Adrenal gland (tissue), 12 donors: ENCODE results near the gene HGF. TPM values are rescaled to one million over a fixed set of nuclear protein-coding genes. Genes with fewer than 3 reads are reported as not detected.

Source experiments
- DNase-seq, 7 donors: peaks; one replicate each; pipeline ENCODE4 v3.0.0-alpha.2; 2019 to 2020
- H3K27ac ChIP-seq, 5 donors: fragments of 200-600 bp; sonication (generic) in 4 of 5; 1 replicate in 3 of 5; 2 replicates in 2 of 5; pipeline versions ENCODE4 v1.5.1 to v1.8.0; 2016 to 2020; ENCODE audit warnings: mild to moderate bottlenecking in 1 of 5
- H3K27me3 ChIP-seq: fragments of 200-600 bp; 2 replicates; pipeline ENCODE4 v1.8.0; 2021
- H3K36me3 ChIP-seq, 2 donors: fragments of 200-600 bp; replicated peaks in 1 of 2; 1 replicate in 1 of 2; 2 replicates in 1 of 2; pipeline versions ENCODE4 v1.5.1 to v1.8.0; 2018 to 2022
- H3K4me1 ChIP-seq, 2 donors: fragments of 200-600 bp; replicated peaks in 1 of 2; 1 replicate in 1 of 2; 2 replicates in 1 of 2; pipeline versions ENCODE4 v1.5.1 to v1.8.0; 2018 to 2021
- H3K4me3 ChIP-seq, 4 donors: fragments of 200-600 bp; sonication (generic) in 3 of 4; one replicate each; pipeline ENCODE4 v1.5.1; 2016 to 2018
- H3K9me3 ChIP-seq, 3 donors: fragments of 200-600 bp; sonication (generic) in 1 of 3; replicated peaks in 1 of 3; 1 replicate in 2 of 3; 2 replicates in 1 of 3; pipeline versions ENCODE4 v1.5.1 to v1.8.0; 2016 to 2021
- POLR2A ChIP-seq, 2 donors: fragments of 450-650 bp; IDR thresholded peaks; one replicate each; pipeline ENCODE4 v1.6.1; 2017; ENCODE audit warnings: antibody characterized with exemption in 2 of 2, mild to moderate bottlenecking in 2 of 2, moderate library complexity in 1 of 2
- WGBS, 4 donors: extraction: QIAGEN DNeasy Blood & Tissue Kit in 2 of 4; methylation state at CpG; one replicate each; pipeline versions ENCODE4 v1.1.5 to v1.1.7; 2013 to 2017; 5-methylcytosine and 5-hydroxymethylcytosine counted together
- intact Hi-C, 2 donors: fragments of 100-400 bp; cut with DNase I; formaldehyde crosslinking; loops; one replicate each; pipeline versions ENCODE4 v1.14.1 to v1.15.0; 2022 to 2023
- polyA plus RNA-seq, 3 donors: library from polyadenylated mRNA; stranded (reverse); fragments of 200-250 nt in 2 of 3; fragments of 350-450 nt in 1 of 3; fragmentation: Illumina TruSeq in 1 of 3; extraction: RNeasy Lipid Tissue Mini Kit (QIAGEN cat#74804) in 1 of 3; gene quantifications; one replicate each; pipeline ENCODE4 v1.2.3, GENCODE V29; 2013 to 2014
- total RNA-seq, 9 donors: library from RNA; depleted of rRNA in 4 of 9; stranded (reverse); fragments of >200 nt in 4 of 9; fragments of 120-200 nt in 1 of 9; fragmentation: NEBNext Ultra II Directional in 1 of 9; extraction: Animal tissue kit (Norgen Biotek cat#: 25700) in 1 of 9; gene quantifications; one replicate each; pipeline versions ENCODE4 v1.1.0 to v1.2.4, GENCODE V29; 2013 to 2023
- TF ChIP-seq, protein P1 (sequence below), 6 experiments: fragments of 450-650 bp in 4 of 6; fragments of 200-600 bp in 2 of 6; sonication (generic) in 1 of 6; IDR thresholded peaks; 1 replicate in 5 of 6; 2 replicates in 1 of 6; pipeline versions ENCODE4 v1.5.1 to v1.8.0; 2016 to 2021; ENCODE audit warnings: antibody characterized with exemption in 6 of 6, mild to moderate bottlenecking in 2 of 6, moderate library complexity in 1 of 6
- donor health status: healthy with polysubstance abuse.
- donor health status: Bipolar disorder and iron deficiency.
- donor health status: DM: yes; HTN: yes; CAD: no.
- donor health status: DM: no; HTN: no; CAD: no.
- donor health status: DM: no; HTN: no; CAD: no.
- donor health status: DM: yes; HTN: yes; CAD: no.

The HGF gene
- total and polyA plus RNA-seq, 12 donors, result 3.7 to 157 (median 71.2) TPM

DNA sequence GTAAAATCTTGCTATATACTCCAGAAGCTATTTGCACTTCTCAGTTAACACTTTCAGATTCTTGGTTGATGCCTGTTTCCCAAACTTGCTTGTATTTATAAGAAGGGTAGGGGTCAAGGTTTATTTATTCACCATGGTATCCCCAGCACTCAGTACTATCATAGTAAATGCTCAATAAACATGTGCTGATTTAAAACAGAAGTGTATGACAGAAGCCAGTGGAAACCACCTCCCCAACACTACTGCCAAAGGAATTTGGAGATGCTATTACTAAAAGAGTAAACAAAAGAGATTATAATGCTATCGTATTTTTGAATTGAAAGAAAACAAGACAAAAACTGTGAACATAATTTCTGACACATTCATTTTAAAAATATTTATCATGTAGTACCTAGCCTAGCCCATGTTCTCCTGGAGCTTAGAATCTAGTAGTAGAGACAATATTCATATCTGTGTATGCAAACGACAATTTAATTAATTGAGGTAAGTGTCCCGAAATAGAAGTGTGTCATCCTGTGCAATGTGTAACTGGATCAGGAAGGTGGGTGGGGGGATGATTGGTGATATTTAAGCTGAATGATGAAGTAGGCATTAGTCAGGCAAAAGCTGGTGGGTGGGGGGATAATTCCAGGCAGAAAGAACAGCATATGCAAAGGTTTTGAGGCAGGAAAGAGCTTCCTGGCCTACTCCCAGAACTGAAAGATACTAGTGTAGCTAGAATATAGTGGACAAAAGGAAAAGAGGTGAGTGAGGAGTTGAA, 77.5 kb downstream of the HGF start:
- 71 to 86% (median 77%) methylated on average over 3 of the region's 3 CpGs for WGBS, 4 donors
- no peaks in the 10 kb centered on the region for H3K27me3 ChIP-seq
- no peak overlapping the region for H3K27ac ChIP-seq
- DNase-seq, result no peak
- H3K4me3 ChIP-seq, result no peak overlapping the region
- intact Hi-C loops, result no loop called here
- no peaks in the 10 kb centered on the region for H3K9me3 ChIP-seq
- no peaks in the 10 kb centered on the region for H3K36me3 ChIP-seq
- no peaks in the 10 kb centered on the region for H3K4me1 ChIP-seq
- no peak for TF ChIP-seq POLR2A (IDR thresholded peaks at IDR 0.05)
- TF ChIP-seq, protein P1, sequence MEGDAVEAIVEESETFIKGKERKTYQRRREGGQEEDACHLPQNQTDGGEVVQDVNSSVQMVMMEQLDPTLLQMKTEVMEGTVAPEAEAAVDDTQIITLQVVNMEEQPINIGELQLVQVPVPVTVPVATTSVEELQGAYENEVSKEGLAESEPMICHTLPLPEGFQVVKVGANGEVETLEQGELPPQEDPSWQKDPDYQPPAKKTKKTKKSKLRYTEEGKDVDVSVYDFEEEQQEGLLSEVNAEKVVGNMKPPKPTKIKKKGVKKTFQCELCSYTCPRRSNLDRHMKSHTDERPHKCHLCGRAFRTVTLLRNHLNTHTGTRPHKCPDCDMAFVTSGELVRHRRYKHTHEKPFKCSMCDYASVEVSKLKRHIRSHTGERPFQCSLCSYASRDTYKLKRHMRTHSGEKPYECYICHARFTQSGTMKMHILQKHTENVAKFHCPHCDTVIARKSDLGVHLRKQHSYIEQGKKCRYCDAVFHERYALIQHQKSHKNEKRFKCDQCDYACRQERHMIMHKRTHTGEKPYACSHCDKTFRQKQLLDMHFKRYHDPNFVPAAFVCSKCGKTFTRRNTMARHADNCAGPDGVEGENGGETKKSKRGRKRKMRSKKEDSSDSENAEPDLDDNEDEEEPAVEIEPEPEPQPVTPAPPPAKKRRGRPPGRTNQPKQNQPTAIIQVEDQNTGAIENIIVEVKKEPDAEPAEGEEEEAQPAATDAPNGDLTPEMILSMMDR (IDR thresholded peaks at IDR 0.05), result no peak

DNA sequence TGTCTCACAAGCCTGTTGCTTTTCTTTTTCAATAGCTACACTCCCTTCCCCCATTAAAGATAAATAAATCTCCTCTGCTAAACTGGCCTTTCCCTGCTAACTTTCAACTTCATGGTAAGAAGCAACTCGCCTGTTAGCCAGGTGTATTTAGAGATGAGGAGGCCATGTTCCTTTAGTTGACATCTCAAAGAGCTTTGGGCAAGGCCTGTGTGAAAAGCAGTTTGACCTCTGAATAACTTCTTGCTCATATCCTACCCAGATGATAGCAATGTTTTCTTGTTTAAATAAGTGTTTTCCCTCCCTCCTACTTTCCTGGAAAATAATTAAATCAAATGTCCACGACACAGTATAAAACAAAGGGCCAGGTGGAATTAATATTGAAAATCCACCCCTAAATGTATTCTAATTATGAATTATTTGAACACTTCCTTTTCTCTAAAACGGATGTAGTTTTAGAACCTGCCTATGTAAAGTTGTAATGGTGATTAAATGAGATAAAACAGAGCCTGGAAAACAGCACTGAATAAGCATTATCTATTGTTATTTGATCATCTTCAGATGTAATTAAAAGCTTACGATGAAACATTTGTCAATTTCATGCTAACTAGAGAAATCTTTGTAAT, 78.5 kb downstream of the HGF start:
- H3K4me3 ChIP-seq, result no peak overlapping the region
- H3K9me3 ChIP-seq, result no peaks in the 10 kb centered on the region
- H3K36me3 ChIP-seq, result no peaks in the 10 kb centered on the region
- intact Hi-C loops, result no loop called here
- no peaks in the 10 kb centered on the region for H3K4me1 ChIP-seq
- TF ChIP-seq POLR2A (IDR thresholded peaks at IDR 0.05), result no peak
- TF ChIP-seq, protein P1 (IDR thresholded peaks at IDR 0.05), result no peak
- H3K27me3 ChIP-seq, result no peaks in the 10 kb centered on the region
- DNase-seq, result no peak
- H3K27ac ChIP-seq, result no peak overlapping the region
- WGBS, 4 donors, result 63 to 80% (median 65%) methylated on average over 4 of the region's 4 CpGs

DNA sequence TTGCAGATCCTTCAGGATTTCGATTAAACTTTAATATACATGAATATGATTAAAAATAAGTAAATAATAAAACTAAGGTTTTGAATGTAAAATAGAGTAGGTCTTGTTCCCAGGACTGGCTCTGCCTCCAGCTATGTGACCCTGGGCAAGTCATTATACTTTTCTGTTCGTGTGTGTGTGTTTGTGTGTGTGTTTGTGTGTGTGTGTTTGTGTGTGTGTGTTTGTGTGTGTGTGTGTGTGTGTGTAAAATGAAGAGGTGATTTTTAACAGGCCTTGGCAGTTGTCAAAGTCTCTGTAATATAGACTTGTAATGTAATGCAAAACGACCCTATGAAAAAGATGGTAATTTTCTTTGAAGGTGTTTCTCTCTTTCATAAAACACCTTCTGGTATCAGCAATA, 79.2 kb downstream of the HGF start:
- Histone ChIP-seq H3K36me3 (no peaks in the 10 kb centered on the region), H3K4me1 (no peaks in the 10 kb centered on the region), H3K4me3 (no peak overlapping the region), H3K27ac (no peak overlapping the region), H3K9me3 (no peaks in the 10 kb centered on the region), H3K27me3 (no peaks in the 10 kb centered on the region)
- TF ChIP-seq POLR2A (IDR thresholded peaks at IDR 0.05), result no peak
- TF ChIP-seq, protein P1 (IDR thresholded peaks at IDR 0.05), result no peak
- intact Hi-C loops, result no loop called here
- WGBS, 4 donors, result 62 to 79% (median 69%) methylated on average over 3 of the region's 3 CpGs
- no peak for DNase-seq

DNA sequence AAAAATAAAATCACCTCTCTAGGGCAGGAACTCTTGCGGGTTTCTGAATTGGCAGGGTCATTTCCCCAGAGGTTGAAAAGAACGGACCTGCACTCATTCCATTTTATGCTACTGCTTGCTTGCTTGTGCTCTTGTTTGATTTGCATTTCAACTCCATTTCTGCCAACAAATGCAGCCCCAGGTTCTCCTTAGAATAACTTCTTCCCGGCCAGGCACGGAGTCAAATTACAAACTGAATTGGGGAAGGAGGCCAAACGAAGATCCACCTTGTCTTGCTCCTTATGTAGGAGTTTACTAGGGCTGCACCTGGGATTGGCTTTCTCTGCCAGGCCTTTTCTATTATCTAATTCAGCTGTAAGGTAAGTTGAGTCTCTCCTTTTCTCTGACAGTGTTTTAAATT, 79.6 kb downstream of the HGF start:
- no peak for DNase-seq
- intact Hi-C loops, result no loop called here
- H3K27ac ChIP-seq, result no peak overlapping the region
- WGBS, 4 donors, result 52 to 69% (median 55%) methylated on average over 5 of the region's 5 CpGs
- no peaks in the 10 kb centered on the region for H3K4me1 ChIP-seq
- H3K9me3 ChIP-seq, result no peaks in the 10 kb centered on the region
- TF ChIP-seq, protein P1 (IDR thresholded peaks at IDR 0.05), result no peak
- no peak for TF ChIP-seq POLR2A (IDR thresholded peaks at IDR 0.05)
- H3K4me3 ChIP-seq, result no peak overlapping the region
- H3K36me3 ChIP-seq, result no peaks in the 10 kb centered on the region
- no peaks in the 10 kb centered on the region for H3K27me3 ChIP-seq
